ENCODE results near the gene CRAT. TPM values are rescaled to one million over a fixed set of nuclear protein-coding genes. Genes with fewer than 3 reads are reported as not detected.
A peak's percentile ranks its signal among the peaks of the same experiment; 100 is the strongest.

The CRAT gene
- total and polyA plus RNA-seq, 2 donors (not counting 1 experiment from before 2014, with no cell fraction given) = 34.0 to 45.1 TPM

- peak; percentile 24 to 46 for DNase-seq (ENCODE audit: low read depth in 2 of 2)
- Histone ChIP-seq H3K79me2 (ENCODE audit: control insufficient read depth, insufficient read depth, low read length) (no peaks in the 10 kb centered on the region), H4K20me1 (ENCODE audit: control insufficient read depth, extremely low read depth, insufficient read depth, low read length) (no peaks in the 10 kb centered on the region)
Observed at GRCh38 chr9:129058965-129059795, 51.4 kb downstream of the CRAT start.

GRCh38 chr9:129054163-129054851, 56.3 kb downstream of the CRAT start:
- Histone ChIP-seq H3K79me2 (ENCODE audit: control insufficient read depth, insufficient read depth, low read length) (no peaks in the 10 kb centered on the region), H3K4me3 (replicated peaks in 1 of 4; ENCODE audit: control extremely low read depth in 1 of 4, insufficient read depth in 1 of 4, low read depth in 3 of 4, low read length in 4 of 4) (no peak overlapping the region), H3K36me3 (ENCODE audit: control insufficient read depth, insufficient read depth, low read length) (peaks cover 6% of the 10 kb centered on the region), H3K9ac (ENCODE audit: insufficient read depth, low read length) (no peak overlapping the region), H3K4me2 (ENCODE audit: extremely low read depth, insufficient read depth, low read length) (no peak overlapping the region), H4K20me1 (ENCODE audit: control insufficient read depth, extremely low read depth, insufficient read depth, low read length) (no peaks in the 10 kb centered on the region), H3K27ac (ENCODE audit: insufficient read depth, low read length) (no peak overlapping the region), H3K4me1 (ENCODE audit: control insufficient read depth, extremely low read depth, insufficient read depth, low read length) (peaks cover 1% of the 10 kb centered on the region), H3K9me3 (ENCODE audit: control insufficient read depth, insufficient read depth, low read depth, low read length) (no peaks in the 10 kb centered on the region), H3K27me3 (ENCODE audit: control insufficient read depth, insufficient read depth, low read length) (no peaks in the 10 kb centered on the region), H2AFZ (ENCODE audit: low read length) (no peak overlapping the region)
- DNase-seq (ENCODE audit: low read depth in 2 of 2) = peak in 1 of 2 donors; percentile 22
- TF ChIP-seq EZH2 (IDR thresholded peaks at IDR 0.05; ENCODE audit: low read length, missing control alignments) = no peak
- TF ChIP-seq CTCF (conservative IDR thresholded peaks at IDR 0.05 in 1 of 2, IDR thresholded peaks at IDR 0.05 in 1 of 2; ENCODE audit: low read depth in 1 of 2, low read length in 2 of 2) = no peak

More at GRCh38 chr9:129058965-129059795, 51.4 kb downstream of the CRAT start:
- TF ChIP-seq EZH2 (IDR thresholded peaks at IDR 0.05; ENCODE audit: low read length, missing control alignments) = no peak
- no peak for TF ChIP-seq CTCF (conservative IDR thresholded peaks at IDR 0.05 in 1 of 2, IDR thresholded peaks at IDR 0.05 in 1 of 2; ENCODE audit: low read depth in 1 of 2, low read length in 2 of 2)
- no peak overlapping the region for H3K4me3 ChIP-seq (replicated peaks in 1 of 4; ENCODE audit: control extremely low read depth in 1 of 4, insufficient read depth in 1 of 4, low read depth in 3 of 4, low read length in 4 of 4)
- H3K4me1 ChIP-seq (ENCODE audit: control insufficient read depth, extremely low read depth, insufficient read depth, low read length) = peaks cover 5% of the 10 kb centered on the region
- H3K9ac ChIP-seq (ENCODE audit: insufficient read depth, low read length) = no peak overlapping the region
- no peak overlapping the region for H3K4me2 ChIP-seq (ENCODE audit: extremely low read depth, insufficient read depth, low read length)
- H3K9me3 ChIP-seq (ENCODE audit: control insufficient read depth, insufficient read depth, low read depth, low read length) = no peaks in the 10 kb centered on the region
- no peaks in the 10 kb centered on the region for H3K27me3 ChIP-seq (ENCODE audit: control insufficient read depth, insufficient read depth, low read length)
- no peak overlapping the region for H3K27ac ChIP-seq (ENCODE audit: insufficient read depth, low read length)
- H3K36me3 ChIP-seq (ENCODE audit: control insufficient read depth, insufficient read depth, low read length) = peaks cover 11% of the 10 kb centered on the region
- no peak overlapping the region for H2AFZ ChIP-seq (ENCODE audit: low read length)

GRCh38 chr9:129053020-129053419, 57.6 kb downstream of the CRAT start:
- Histone ChIP-seq H3K27ac (ENCODE audit: insufficient read depth, low read length) (no peak overlapping the region), H3K9ac (ENCODE audit: insufficient read depth, low read length) (no peak overlapping the region), H2AFZ (ENCODE audit: low read length) (no peak overlapping the region), H3K4me2 (ENCODE audit: extremely low read depth, insufficient read depth, low read length) (no peak overlapping the region), H4K20me1 (ENCODE audit: control insufficient read depth, extremely low read depth, insufficient read depth, low read length) (no peaks in the 10 kb centered on the region), H3K79me2 (ENCODE audit: control insufficient read depth, insufficient read depth, low read length) (no peaks in the 10 kb centered on the region), H3K9me3 (ENCODE audit: control insufficient read depth, insufficient read depth, low read depth, low read length) (no peaks in the 10 kb centered on the region), H3K4me3 (replicated peaks in 1 of 4; ENCODE audit: control extremely low read depth in 1 of 4, insufficient read depth in 1 of 4, low read depth in 3 of 4, low read length in 4 of 4) (no peak overlapping the region), H3K27me3 (ENCODE audit: control insufficient read depth, insufficient read depth, low read length) (no peaks in the 10 kb centered on the region), H3K4me1 (ENCODE audit: control insufficient read depth, extremely low read depth, insufficient read depth, low read length) (no peaks in the 10 kb centered on the region), H3K36me3 (ENCODE audit: control insufficient read depth, insufficient read depth, low read length) (peaks cover 7% of the 10 kb centered on the region)
- no peak for DNase-seq (ENCODE audit: low read depth in 2 of 2)
- no peak for TF ChIP-seq CTCF (conservative IDR thresholded peaks at IDR 0.05 in 1 of 2, IDR thresholded peaks at IDR 0.05 in 1 of 2; ENCODE audit: low read depth in 1 of 2, low read length in 2 of 2)
